Lung microvascular endothelial cell (primary cell): ENCODE data around the gene ABCC8. TPM values are rescaled to one million over a fixed set of nuclear protein-coding genes. Genes with fewer than 3 reads are reported as not detected.

Experiments
- DNase-seq, 2 donors: peaks; one replicate each; pipeline versions ENCODE4 v3.0.0 to v3.0.0-alpha.2; 2010; ENCODE audit warnings: low read depth in 2 of 2
- total RNA-seq: library from RNA; depleted of rRNA; stranded (reverse); fragments of >200 nt; gene quantifications from 2 replicates; pipeline ENCODE4 v1.2.1, GENCODE V29; 2014

Gene ABCC8
- total RNA-seq, 1 donor from 2014 or later = not detected

GRCh38 chr11:17387811-17388210, 88.8 kb downstream of the ABCC8 start:
- no peak for DNase-seq

GRCh38 chr11:17387254-17387653, 89.4 kb downstream of the ABCC8 start:
- no peak for DNase-seq

DNA sequence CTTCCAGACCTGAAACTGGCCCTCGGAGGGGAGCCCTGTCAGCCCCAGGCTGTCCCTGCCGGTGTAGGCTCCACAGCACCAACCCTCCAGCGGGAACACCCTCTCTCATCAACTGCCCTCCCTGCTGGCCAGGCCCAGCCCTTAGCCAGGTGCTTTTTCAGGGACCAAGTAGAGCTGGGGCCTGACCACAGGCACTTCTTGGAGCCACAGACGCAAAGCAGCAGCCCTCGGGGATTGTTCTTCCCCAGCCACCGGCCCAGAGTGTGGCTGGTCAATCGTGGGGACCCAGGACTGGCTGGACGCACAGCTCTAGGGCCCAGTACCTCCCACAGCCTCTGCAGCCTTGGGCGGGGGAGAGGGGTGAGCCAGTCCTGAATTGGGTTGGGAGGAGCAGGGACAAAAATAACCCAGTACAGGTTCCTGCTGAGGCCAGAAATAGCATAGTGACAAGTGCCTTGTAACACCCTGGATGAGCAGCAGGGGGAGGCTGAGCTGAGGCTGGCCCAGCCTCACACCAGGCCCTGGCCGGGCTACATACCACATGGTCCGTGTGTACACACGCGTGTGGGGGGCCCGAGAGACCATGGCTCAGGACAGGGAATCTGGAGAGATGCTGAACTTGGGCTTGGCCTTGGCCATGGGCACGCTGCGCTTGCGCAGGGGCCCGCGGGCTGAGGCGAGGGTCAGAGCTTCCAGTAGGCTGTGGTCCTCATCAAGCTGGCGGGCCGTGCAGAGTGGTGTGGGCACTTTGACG, 90.1 kb downstream of the ABCC8 start:
- DNase-seq = peak; percentile 65 to 75

GRCh38 chr11:17385926-17386325, 90.7 kb downstream of the ABCC8 start:
- DNase-seq = no peak

DNA sequence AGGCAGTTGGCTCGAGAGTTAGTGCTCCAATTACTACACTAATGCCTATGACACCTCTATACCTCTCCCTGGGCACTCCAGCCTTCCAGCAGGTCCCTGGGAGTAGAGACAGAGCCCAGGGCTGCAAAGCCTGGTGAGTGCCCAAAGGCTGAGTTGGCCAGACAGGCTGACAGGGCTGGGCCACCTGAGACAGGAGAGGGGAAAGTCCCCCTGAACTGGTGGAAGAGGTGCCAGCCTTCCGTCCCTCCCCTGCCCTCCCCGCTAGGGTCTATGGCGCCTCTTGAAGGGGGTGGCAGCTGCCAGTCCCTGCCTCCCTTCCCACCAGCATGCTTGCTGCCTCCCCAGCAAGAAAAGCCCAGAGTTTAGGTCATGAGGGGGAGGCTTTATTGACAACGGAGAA, 91.2 kb downstream of the ABCC8 start:
- DNase-seq = no peak

- DNase-seq = peak; percentile 87 to 90
Measured at GRCh38 chr11:17384002-17384511, 92.6 kb downstream of the ABCC8 start.

GRCh38 chr11:17383461-17383860, 93.2 kb downstream of the ABCC8 start:
- peak in 1 of 2 donors; percentile 52 for DNase-seq

GRCh38 chr11:17382046-17382728, 94.5 kb downstream of the ABCC8 start:
- DNase-seq = no peak

DNA sequence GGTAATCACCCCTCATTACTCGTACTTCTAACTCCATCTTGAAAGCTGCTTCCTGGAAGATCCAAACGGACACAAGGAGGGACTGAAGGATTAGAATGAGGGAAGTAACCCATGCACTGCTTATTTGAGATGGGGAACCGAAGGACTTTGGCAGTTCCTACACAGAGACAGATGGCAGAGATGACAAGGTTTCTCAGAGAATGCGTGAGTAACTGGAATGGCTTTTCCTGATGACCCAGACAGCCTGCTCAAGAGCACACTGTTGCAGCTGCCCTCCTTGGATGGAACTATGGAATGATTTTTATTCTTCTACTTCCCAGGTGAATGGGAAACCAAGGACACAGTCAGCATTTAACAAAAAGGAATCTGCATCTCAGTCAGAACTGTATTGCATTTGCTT, 95.5 kb downstream of the ABCC8 start:
- peak in 1 of 2 donors; percentile 63 for DNase-seq

DNA sequence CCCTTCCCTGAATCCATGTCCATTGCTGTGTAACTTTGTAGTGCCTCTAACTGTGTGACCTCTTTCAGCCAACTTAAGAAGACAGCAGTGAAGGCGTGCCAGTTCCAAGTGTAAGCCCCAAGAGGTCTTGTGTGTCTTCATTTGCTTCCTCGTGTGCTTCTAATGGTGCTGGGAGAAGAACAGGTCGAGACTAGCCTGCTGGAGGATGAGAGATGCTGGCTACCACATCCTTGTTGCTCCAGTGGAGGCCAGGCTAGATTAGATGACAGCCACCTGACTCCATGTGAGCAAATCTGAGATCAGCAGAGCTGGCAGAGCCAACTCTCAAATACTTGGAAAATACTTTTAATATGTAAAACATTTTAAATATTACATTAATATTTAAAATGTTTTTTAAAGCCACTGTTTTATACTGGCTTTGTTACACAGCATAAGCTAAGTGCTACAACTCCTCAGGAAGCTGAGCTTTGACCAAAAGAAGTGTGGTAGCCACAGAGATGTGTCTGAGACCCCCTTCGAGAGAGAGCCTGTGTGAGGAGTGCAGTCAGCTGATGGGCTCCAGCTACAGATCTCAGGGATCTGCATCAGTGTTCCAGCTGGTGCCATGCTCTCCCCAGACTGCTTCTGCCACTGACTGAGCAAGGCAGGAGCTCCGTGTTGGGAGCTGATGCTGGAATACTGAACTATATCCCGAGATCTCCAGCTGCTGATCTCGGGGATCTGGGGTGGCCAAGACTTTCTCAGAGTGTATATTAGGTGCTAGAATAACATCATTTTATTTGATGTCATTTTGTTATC, 97.1 kb downstream of the ABCC8 start:
- no peak for DNase-seq

DNA sequence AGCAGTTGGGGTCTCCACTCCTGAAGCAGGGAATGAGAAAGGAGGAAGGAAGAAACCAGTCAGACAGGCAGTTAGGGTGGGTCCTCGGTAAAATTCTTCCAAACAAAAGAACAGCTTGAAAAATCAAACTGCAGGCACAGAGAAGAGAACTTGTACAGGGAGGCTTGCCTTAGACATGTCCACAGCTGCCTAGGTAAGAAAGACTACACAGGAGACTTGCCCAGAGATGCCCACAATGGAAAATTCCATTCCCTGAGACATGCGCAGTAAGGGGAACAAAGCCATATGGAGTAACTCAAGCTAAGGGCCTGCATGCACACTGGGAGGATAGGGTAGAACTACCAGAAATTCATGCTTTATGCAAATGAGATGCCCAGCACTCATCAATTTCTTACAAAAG, 98.0 kb downstream of the ABCC8 start:
- no peak for DNase-seq

DNA sequence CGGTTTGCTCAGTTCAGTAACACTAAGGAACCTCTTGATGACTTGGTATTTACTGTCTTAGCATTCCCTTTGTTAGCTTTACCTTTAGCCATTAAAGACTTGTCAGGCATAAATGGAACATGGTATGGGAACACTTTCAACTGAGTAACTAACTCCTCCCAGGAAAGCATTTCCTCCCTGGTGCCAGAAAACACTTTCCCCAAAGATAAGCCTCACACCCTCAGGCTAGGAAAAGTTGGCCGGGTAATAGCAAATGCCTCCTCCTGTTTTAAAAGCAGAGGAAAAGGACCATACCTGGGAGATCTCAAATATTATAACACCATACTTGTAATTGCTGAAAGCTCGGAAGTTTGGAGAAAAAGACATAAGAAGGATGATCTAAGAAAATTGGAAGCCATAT, 100.2 kb downstream of the ABCC8 start:
- no peak for DNase-seq

DNA sequence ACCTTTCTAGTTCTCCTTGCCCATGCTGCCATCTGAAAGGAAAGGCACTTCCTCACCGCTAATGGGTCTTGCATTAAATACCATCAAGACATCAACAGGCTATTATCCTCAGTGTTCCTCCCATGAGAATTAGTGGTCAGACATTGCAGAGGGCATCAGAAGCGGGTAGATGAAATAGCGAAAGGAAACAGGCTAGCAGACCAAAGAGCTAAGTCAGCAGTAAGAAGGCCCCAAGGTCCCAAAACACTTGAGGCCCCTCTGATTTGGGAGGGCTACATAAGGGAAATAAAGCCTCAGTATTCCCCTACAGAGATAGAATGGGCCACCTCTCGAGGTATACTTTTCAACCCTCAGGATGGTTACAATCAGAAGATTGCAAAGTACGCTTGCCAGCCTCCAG, 101.1 kb downstream of the ABCC8 start:
- no peak for DNase-seq

GRCh38 chr11:17371614-17372013, 105.0 kb downstream of the ABCC8 start:
- peak; percentile 58 to 71 for DNase-seq

DNA sequence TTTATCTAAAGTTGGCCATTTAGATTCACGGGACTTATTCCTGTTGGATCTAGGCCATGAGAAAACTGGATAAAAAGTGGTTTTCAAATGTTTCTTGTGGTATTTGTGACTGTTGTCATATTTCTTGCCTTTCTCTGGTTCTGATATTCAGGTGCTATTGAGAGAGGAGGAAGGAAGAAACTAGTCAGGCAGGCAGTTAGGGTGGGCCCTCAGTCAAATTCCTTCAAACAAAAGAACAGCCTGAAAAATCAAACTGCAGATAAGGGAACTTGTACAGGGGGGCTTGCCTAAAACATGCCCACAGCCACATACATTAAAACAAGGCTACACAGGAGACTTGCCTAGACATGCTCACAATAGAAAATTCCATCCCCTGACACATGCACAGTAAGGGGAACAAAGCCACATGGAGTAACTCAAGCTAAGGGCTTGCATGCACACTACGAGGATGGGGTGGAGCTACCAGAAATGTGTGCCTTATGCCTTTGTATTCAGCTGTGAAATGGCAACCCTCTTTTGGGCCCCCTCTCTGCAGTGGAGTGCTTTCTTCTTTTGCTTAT, 106.9 kb downstream of the ABCC8 start:
- no peak for DNase-seq

- DNase-seq = no peak
Measured at GRCh38 chr11:17369094-17369493, 107.6 kb downstream of the ABCC8 start.

DNA sequence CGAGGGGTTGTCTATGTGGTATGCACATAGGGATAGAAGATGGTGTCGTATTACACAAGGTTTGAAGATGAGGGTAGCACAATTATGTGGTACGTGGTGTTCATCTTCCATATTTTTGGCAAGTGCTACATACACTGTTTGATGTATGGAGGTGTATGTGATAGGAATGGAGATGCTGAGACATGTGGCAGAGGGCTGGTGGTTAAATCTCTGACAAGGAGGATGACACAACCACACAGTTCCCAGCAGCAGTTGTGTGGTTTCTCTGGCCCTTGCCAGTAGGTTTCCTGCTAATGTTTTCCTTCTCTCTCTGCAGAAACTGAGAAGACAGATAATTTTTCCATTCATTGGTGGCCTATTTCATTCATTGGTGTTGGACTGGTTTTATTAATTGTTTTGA, 108.1 kb downstream of the ABCC8 start:
- no peak for DNase-seq

GRCh38 chr11:17366495-17366894, 110.2 kb downstream of the ABCC8 start:
- no peak for DNase-seq

DNA sequence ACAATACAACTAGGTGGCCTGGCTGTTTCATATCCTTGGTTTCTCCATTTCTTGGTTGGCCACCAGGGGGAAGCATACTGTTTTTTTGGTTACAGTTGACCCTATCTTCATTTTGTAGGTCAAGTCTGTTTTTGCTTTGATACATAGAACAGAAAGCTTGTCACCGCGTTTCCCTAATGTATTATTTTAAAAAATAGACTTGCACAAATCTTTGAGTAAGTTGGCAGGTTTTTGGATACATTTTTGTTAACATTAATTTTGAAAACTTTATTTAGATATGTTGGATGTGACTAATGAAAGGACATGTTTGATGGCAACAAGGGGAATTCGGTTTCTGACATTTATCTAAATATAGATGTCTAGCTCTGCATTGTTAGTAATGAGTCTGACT, 122.0 kb downstream of the ABCC8 start:
- DNase-seq = peak; percentile 76 to 78

- no peak for DNase-seq
Measured at GRCh38 chr11:17353821-17354600, 122.6 kb downstream of the ABCC8 start.
